K562 (cell line): Measurements from ENCODE around the gene GNG14. TPM values are rescaled to one million over a fixed set of nuclear protein-coding genes. Genes with fewer than 3 reads are reported as not detected.

ENCODE experiments used
- AFF1 ChIP-seq, 2 experiments: fragments of 450-650 bp; IDR thresholded peaks; 2 replicates each; pipeline ENCODE4 v1.6.1; 2018; ENCODE audit warnings: mild to moderate bottlenecking in 2 of 2, low read depth in 1 of 2; ENCODE audit not compliant: partially characterized antibody in 2 of 2
- BCL6 ChIP-seq: fragments of 250-450 bp; sonication (Bioruptor Pico); IDR thresholded peaks from 2 replicates; pipeline ENCODE4 v1.4.0; 2020
- CBFA2T2 ChIP-seq: fragments of 450-650 bp; conservative IDR thresholded peaks from 2 replicates; pipeline ENCODE4 v1.6.1; 2017; ENCODE audit warnings: mild to moderate bottlenecking
- CTCF ChIP-seq, 3 experiments: IDR thresholded peaks in 2 of 3; conservative IDR thresholded peaks in 1 of 3; 2 replicates each; pipeline ENCODE4 v1.5.1; 2011 to 2012; ENCODE audit warnings: low read length in 3 of 3, mild to moderate bottlenecking in 3 of 3, control low read depth in 2 of 3, improper control_type of control experiment in 1 of 3, inconsistent platforms in 1 of 3, low read depth in 1 of 3, mixed read lengths in 1 of 3, moderate library complexity in 1 of 3; ENCODE audit not compliant: insufficient read depth in 2 of 3
- DACH1 ChIP-seq: fragments of 450-650 bp; IDR thresholded peaks from 2 replicates; pipeline ENCODE4 v1.6.1; 2018; ENCODE audit not compliant: partially characterized antibody
- E2F3 ChIP-seq: fragments of 250-450 bp; sonication (Bioruptor Pico); IDR thresholded peaks from 2 replicates; pipeline ENCODE4 v1.4.0; 2020; ENCODE audit warnings: mild to moderate bottlenecking
- ELF4 ChIP-seq: fragments of 450-650 bp; formaldehyde crosslinking; IDR thresholded peaks from 2 replicates; pipeline ENCODE4 v1.4.0; 2022; ENCODE audit warnings: missing genetic modification characterization
- HDAC3 ChIP-seq: fragments of 450-650 bp; IDR thresholded peaks from 2 replicates; pipeline ENCODE4 v1.6.1; 2018; ENCODE audit warnings: borderline replicate concordance, mild to moderate bottlenecking, moderate library complexity; ENCODE audit not compliant: partially characterized antibody
- HES1 ChIP-seq: fragments of 450-650 bp; IDR thresholded peaks from 2 replicates; pipeline ENCODE4 v1.6.1; 2016; ENCODE audit warnings: low read depth, mild to moderate bottlenecking, moderate library complexity
- NFIX ChIP-seq: fragments of 250-450 bp; sonication (Bioruptor Pico); IDR thresholded peaks from 2 replicates; pipeline ENCODE4 v1.4.0; 2020; ENCODE audit warnings: low read depth, mild to moderate bottlenecking, moderate library complexity
- RBM34 ChIP-seq: fragments of 200-400 bp; formaldehyde crosslinking; IDR thresholded peaks from 2 replicates; pipeline ENCODE4 v1.6.1; 2018; ENCODE audit warnings: low read length, borderline replicate concordance; ENCODE audit not compliant: insufficient read depth
- SIN3A ChIP-seq, 2 experiments: fragments of 150-350 bp in 1 of 2; IDR thresholded peaks; 2 replicates each; pipeline ENCODE4 v1.6.1; 2011 to 2016; ENCODE audit warnings: borderline replicate concordance in 2 of 2, low read depth in 2 of 2, low read length in 2 of 2, mild to moderate bottlenecking in 2 of 2, moderate library complexity in 2 of 2; ENCODE audit not compliant: control insufficient read depth in 1 of 2
- SLC30A9 ChIP-seq: fragments of 250-450 bp; sonication (Bioruptor Pico); IDR thresholded peaks from 2 replicates; pipeline ENCODE4 v1.8.0; 2022; ENCODE audit warnings: mild to moderate bottlenecking, moderate library complexity
- SREBF2 ChIP-seq: sonication (generic); formaldehyde crosslinking; IDR thresholded peaks from 2 replicates; pipeline ENCODE4 v1.4.0; 2020; ENCODE audit warnings: mild to moderate bottlenecking, missing genetic modification reagents
- SUPT5H ChIP-seq: fragments of 450-650 bp; IDR thresholded peaks from 2 replicates; pipeline ENCODE4 v1.6.1; 2016
- TRIM28 ChIP-seq: fragments of 450-650 bp; IDR thresholded peaks from 2 replicates; pipeline ENCODE4 v1.6.1; 2017
- ZNF12 ChIP-seq: sonication (generic); formaldehyde crosslinking; IDR thresholded peaks from 2 replicates; pipeline ENCODE4 v1.4.0; 2020; ENCODE audit warnings: mild to moderate bottlenecking, missing genetic modification reagents
- ZNF57 ChIP-seq: fragments of 450-650 bp; formaldehyde crosslinking; IDR thresholded peaks from 2 replicates; pipeline ENCODE4 v1.4.0; 2020; ENCODE audit warnings: mild to moderate bottlenecking, moderate library complexity
- ZNF644 ChIP-seq: fragments of 200-800 bp; sonication (Bioruptor generic); IDR thresholded peaks from 2 replicates; pipeline ENCODE4 v1.6.1; 2016; ENCODE audit warnings: low read depth, missing genetic modification characterization, missing compliant biosample characterization
- polyA plus RNA-seq, 8 experiments: library from polyadenylated mRNA; depleted of rRNA in 4 of 8; stranded (reverse) in 5 of 8; unstranded in 3 of 8; fragments of >200 nt; fragmentation: Nextera tagmentation in 2 of 8; fragmentation: Illumina TruSeq in 1 of 8; extraction: Ambion mirVana in 2 of 8; extraction: Trizol in 1 of 8; gene quantifications; 2 replicates each; pipeline versions ENCODE4 v1.2.1 to v1.2.3, GENCODE V29; 2011 to 2014; ENCODE audit warnings: inconsistent platforms in 1 of 8, missing spikeins in 1 of 8
- total RNA-seq, 7 experiments: library from RNA; depleted of rRNA in 6 of 7; stranded (reverse); fragments of >200 nt in 6 of 7; fragmentation: Illumina TruSeq in 2 of 7; extraction: Trizol in 2 of 7; gene quantifications; 2 replicates each; pipeline versions ENCODE4 v1.2.1 to v1.2.3, GENCODE V29; 2011 to 2021; ENCODE audit warnings: low replicate concordance in 1 of 7
- TF ChIP-seq, protein P1 (sequence below): conservative IDR thresholded peaks from 2 replicates; pipeline ENCODE4 v1.6.1; 2011; ENCODE audit warnings: low read depth, mild to moderate bottlenecking, low read length; ENCODE audit not compliant: control insufficient read depth

GNG14 gene
- total and polyA plus RNA-seq, 9 of the 15 experiments (the other 6 are each of a cell fraction or from before 2014, with no cell fraction given): not detected

DNA sequence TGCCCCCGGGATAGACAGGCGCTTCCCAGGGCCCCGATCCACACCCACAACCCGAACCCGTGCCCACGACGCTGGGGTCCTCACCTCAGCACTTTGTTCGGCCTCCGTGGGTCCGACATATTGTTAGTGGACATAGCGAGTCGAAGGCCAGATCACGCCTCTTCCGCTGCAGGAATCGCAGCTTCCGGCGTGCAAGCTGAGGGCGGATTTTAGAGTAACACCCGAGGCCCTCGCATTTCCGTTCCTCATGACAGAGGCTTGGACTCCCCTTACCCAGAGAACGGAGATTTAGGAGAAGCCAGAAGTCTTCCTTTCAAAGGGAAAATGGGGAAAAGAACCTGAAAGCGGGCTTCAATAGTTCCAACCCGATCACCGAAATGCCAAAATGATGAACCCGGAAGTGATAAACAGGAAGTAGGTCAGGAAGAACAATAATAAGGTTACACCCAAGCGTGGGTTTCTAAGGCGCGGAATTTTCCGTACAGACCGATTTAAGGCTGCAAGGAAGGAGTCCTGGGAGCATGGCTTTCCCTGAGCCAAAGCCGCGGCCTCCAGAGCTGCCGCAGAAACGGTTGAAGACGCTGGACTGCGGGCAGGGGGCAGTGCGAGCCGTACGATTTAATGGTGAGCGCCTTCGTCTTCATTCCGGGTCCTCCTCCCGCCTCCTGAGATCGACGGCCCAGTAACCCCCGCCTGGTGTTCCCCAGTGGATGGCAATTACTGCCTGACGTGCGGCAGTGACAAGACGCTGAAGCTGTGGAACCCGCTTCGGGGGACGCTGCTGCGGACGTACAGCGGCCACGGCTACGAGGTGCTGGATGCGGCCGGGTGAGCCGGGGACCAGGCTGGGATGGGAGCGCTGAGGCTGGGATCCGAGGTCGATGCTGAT lies 18.3 kb upstream of the GNG14 start (continued):
- TF ChIP-seq CTCF (IDR thresholded peaks at IDR 0.05 in 2 of 3, conservative IDR thresholded peaks at IDR 0.05 in 1 of 3; ENCODE audit: insufficient read depth in 2 of 3, low read depth in 1 of 3, low read length in 3 of 3) (no peak), SIN3A (IDR thresholded peaks at IDR 0.05; ENCODE audit: borderline replicate concordance in 2 of 2, control insufficient read depth in 1 of 2, low read depth in 2 of 2, low read length in 2 of 2) (peak in 1 of 2 experiments; percentile 72; a peak in 2 of 4 replicates), TRIM28 (peak; percentile 72), ZNF12 (CRISPR knock-in tag) (0 out of 2 replicates have a peak, but pooled peaks have one; percentile 26), HDAC3 (no peak), BCL6 (CRISPR knock-in tag) (no peak), ZNF57 (no peak), DACH1 (no peak), RBM34 (no peak), ELF4 (CRISPR knock-in tag) (peak; percentile 97), HES1 (no peak), CBFA2T2 (no peak), ZNF644 (tag) (0 out of 2 replicates have a peak, but pooled peaks have one; percentile 45), SUPT5H (peak; percentile 81), E2F3 (CRISPR knock-in tag) (0 out of 2 replicates have a peak, but pooled peaks have one; percentile 33), SLC30A9 (CRISPR knock-in tag) (no peak), AFF1 (IDR thresholded peaks at IDR 0.05; ENCODE audit: low read depth in 1 of 2, partially characterized antibody in 2 of 2) (peak; percentile 45 to 96), SREBF2 (no peak), NFIX (no peak)
- TF ChIP-seq, protein P1, sequence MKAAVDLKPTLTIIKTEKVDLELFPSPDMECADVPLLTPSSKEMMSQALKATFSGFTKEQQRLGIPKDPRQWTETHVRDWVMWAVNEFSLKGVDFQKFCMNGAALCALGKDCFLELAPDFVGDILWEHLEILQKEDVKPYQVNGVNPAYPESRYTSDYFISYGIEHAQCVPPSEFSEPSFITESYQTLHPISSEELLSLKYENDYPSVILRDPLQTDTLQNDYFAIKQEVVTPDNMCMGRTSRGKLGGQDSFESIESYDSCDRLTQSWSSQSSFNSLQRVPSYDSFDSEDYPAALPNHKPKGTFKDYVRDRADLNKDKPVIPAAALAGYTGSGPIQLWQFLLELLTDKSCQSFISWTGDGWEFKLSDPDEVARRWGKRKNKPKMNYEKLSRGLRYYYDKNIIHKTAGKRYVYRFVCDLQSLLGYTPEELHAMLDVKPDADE: peak; percentile 66; the same call in 1 of the 2 replicates
